NCI-H2107 (cell line): ENCODE measurements around the gene WNT16.
A peak's percentile ranks its signal among the peaks of the same experiment; 100 is the strongest.

Experiments
- DNase-seq: peaks from one replicate; lab custom pipeline; 2025; lab: John Stamatoyannopoulos, UW

The WNT16 gene

DNA sequence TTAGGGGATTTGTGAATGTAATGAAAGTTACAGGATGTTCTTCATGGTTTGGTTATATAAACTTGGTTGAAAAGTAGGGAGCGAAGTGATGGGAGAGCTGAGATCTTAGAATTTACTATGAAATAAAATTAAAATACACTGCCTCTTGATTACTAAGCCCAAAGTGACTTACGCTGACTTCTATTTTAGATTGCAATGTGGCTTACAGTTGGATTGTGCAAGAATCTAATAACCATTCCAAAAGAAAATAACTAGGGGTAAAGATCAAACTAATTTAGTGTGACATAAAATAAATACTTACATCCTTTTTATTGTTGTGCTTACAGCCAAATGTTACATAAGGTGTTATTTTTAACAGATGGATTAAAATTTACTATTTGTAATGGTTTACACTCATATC, 15.3 kb downstream of the WNT16 start:
- DNase-seq: no peak

DNA sequence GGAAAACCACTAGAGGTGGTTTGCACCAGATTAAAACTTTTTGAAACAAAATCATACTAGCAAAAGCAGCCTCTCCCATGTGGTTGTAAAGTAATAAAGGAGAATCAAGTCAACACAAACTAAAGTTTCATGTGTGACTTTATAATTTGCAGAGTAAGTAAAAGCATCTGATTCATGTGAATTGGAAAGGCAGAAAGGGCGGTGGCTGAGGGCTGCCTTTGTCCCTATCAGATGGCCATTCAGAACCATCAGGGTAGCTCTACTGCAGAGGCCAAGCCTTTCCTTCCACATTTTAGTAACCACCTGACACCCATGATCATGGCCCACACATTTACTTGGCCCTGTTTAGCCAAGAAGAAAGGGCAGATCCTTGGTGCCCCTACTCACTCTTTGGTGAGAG, 15.7 kb downstream of the WNT16 start:
- no peak for DNase-seq

DNA sequence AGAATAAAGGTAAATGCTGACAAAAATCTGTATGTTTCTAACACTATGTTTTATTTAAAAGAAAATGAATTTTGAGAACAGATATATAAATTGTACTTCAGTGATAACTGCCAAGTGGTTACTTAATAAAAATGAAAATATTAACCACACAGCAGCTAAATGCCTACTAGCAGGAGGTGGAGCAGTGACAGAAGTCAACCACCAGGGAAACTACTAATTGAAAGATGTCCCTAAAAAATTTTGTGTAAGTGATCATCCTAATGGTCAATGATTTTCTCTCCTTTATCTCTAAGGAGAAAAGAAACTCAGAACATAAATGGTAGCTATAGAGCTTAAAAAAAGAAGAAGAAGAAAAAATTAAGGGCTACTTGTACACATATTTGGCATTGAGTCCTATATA, 22.9 kb downstream of the WNT16 start:
- DNase-seq: no peak

DNA sequence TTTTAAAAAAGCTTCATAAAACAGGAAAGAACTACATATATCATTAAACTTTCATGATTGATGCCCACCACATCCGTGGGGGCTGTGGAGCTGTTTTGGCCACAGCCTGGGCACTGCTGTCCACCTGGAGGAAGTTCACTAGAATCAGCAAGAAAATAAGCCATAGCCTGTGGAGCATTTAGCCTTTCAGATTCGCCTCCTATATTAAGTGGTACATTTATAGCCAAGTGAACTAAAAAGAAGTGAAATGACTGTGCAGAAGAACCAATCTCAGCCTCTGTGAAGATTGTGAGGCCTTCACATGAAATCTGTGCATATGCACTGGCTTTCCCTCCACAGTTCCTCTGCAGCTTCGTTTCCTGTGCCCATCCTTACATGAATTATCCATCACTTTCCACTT, 23.5 kb downstream of the WNT16 start:
- DNase-seq: no peak

DNA sequence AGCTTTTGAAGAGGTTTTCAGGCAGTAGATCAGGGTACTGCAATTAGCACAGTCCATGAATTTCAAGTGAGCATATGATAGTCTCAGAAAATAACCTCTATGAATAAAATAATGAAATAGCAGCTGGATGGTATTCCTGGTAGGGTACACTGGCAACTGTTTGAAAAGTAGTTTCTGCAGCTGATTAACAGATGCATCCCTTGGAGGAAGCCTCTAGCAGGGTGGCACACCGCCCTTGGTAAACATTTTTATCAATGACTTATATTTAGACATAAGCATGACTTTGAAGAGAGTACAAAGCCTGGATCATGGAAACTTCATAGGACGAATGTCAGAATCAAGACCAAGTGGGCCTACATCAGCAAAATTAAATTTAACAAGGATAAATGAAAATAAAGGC, 26.8 kb downstream of the WNT16 start:
- DNase-seq: no peak

DNA sequence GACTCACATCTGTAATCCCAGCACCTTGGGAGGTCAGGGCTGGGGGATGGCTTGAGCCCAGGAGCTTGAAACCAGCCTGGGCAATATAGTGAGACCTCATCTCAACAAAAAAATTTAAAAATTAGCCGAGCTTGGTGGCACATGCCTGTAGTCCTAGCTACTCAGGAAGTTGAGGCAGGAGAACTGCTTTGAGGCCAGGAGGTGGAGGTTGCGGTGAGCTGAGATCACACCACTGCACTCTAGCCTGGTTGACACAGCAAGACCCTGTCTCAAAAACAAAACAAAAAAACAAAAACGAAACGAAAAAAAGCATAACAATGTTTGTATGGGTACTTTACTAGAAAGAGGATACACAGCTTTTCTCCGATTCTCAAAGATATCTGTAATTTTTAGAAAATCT, 31.8 kb downstream of the WNT16 start:
- no peak for DNase-seq

DNA sequence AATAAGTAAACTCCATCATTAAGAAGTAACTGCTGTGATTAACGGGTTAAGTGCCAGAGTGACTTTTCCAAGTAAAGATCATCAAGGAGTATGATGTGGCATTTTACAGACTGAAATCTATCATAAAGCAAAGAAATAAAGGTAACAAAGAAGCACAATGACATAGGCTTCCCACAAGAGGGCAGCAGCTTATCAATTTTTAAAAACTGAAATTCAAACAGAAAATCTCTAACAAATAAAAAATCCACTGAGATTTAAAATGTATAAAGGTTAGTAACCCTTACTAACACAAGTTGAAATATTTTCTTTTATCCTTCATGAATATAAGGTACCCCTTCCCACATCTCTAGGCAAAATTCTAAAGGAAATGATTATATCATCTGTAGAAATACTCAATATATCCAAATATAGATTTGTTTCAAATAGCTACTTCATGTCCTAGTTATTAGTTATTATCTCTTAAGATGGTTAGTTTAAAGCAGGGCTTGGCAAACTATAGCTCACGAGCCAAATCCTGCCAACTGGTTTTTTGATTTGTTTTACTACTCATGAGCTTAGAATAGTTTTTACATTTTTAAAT, 38.1 kb downstream of the WNT16 start:
- peak; percentile 19 for DNase-seq

DNA sequence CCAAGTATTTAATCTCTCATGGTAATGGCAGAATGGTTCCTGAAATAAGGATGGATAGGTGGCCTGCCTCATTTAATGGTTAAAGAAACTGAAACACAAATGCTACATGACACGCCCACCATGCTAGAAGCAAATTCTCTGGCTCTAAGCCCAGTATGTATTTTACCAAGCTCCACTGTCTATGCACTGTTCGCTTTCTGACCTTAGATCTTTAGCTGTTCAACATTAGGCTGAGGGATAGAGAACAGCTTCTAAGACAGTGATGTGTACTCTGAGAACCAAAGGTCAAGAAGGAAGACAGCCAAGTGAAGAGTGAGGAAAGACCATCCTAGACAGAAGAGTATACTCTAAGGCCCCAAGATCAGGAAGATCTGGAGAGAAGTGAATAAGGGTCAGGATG, 40.7 kb downstream of the WNT16 start:
- no peak for DNase-seq

DNA sequence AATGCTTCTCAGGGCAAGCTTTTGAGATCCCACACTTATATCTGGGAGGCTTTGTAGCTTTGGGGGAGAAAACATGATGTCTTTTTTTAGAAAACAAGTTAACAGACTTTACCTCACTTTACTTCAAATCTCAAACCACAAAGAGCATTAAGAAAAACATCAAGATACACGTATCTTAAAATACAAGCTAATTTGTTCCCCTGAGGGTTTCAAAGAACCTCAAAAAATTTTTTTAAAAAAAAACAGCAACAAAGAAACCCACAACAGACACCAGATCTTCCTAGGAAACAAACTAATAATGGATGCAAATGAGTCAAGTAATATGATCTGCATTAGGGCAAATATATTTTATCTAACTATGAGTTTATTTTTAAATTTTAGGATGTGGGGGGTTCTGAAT, 42.6 kb downstream of the WNT16 start:
- DNase-seq: no peak

DNA sequence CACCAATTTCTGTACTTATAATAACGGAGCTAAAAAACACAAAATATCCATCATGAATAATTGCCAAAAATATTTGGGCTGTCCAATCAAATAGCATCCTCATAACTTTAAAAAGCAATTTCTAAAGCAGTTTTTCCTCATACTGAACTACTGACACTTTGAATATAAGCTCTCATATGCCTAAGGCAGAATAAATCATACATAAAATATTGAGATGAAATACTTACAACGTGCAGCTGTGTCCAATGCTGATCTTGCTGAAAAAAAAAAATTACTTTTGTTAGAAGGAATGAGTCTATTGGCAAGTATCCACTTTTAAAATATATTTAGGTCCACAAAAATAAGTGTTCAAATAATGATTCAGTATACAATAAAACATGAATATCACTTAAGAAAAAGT, 43.1 kb downstream of the WNT16 start:
- no peak for DNase-seq

DNA sequence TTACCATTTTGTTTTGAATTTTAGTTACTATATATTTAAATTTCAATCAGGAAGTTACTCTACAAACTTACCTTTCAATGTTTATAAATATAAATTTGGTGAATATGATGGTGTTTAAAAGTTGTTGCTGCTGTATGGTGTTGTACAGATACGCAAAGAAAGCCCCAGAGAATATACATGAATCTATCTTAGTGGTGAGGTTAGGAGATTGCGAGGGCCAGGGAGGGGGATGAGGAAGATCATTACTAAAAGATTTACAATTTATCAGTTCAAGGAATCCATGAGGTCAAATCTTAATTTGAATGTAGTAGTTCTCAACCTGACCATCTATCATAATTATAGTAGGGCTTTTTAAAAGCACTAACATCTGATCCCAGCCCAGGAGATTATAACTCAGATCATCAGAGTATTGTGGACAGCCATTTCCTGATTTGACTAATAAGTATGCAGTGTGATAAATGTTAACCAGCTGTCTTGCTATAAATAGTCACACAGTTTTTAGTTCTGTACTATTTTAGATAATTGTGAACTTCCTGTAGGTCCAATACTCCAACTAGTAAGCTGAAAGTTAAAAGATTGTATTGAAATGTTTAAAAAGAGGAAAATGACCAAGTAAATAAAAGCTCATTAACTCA, 43.7 kb downstream of the WNT16 start:
- DNase-seq: no peak

DNA sequence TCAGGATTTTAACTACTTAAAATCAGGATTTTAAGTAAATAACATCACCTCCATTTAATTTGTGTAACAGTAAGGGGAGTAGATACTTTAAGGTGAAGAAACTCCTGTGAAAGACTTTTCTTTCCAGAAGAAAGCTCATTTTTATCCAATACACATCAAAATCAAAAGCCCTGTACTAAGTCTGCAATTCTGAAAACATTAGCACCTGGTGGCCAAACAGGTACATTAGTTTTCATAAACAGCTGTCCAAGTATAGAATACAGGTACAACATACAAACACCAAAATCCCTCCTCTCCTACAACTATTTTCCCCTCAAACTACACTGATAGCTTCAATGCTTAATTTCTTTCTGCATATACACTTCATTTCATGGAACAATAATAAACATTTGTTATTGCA, 44.4 kb downstream of the WNT16 start:
- DNase-seq: no peak

DNA sequence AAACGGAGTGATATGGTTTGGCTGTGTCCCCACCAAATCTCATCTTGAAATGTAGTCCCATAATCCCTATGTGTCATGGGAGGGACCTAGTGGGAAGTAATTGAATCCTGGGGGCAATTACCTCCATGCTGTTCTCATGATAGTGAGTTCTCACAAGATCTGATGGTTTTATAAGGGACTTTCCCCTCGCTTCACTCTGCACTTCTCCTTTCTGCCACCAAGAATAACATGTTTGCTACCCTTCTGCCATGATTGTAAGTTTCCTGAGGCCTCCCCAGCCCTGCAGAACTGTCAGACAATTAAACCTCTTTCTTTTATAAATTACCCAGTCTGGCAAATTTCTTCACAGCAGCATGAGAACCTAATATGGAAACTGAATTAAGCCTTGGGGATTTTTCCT, 48.2 kb downstream of the WNT16 start:
- no peak for DNase-seq

DNA sequence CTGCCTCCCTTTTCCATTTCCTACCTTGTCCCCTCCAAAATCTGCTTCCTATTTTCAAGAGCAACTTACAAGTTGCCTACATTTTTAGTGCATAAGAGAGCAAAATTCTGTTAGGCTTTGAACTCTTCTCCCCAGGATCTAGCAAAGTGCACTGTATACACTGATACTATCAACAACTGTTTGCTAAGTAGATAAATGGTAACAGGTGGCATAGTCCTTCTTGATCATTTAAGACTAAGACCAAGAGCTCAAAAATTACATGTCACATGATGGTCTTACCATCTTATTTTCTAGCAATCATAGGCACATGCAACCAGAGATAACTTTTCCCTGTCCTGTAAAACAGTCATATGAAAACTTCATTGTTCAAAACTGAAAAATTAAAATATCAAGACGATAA, 51.1 kb downstream of the WNT16 start:
- no peak for DNase-seq

DNA sequence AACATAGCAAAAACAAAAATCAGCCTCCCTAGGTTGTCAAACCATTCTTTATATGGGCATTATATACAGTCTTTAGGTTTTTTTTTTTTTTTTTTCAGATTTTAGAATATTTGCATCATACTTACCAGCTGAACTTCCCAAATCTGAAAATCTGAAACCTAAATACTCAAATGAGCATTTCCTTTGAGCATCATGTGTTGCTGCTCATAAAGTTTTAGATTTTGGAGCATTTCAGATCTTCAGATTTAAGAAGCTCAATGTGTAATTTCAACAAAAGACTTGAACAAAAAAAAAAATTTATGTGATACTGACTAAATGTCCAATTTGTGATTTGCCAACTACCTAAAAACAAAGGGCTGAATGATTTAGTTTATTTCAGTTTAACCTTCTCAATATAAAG, 53.7 kb downstream of the WNT16 start:
- DNase-seq: no peak

DNA sequence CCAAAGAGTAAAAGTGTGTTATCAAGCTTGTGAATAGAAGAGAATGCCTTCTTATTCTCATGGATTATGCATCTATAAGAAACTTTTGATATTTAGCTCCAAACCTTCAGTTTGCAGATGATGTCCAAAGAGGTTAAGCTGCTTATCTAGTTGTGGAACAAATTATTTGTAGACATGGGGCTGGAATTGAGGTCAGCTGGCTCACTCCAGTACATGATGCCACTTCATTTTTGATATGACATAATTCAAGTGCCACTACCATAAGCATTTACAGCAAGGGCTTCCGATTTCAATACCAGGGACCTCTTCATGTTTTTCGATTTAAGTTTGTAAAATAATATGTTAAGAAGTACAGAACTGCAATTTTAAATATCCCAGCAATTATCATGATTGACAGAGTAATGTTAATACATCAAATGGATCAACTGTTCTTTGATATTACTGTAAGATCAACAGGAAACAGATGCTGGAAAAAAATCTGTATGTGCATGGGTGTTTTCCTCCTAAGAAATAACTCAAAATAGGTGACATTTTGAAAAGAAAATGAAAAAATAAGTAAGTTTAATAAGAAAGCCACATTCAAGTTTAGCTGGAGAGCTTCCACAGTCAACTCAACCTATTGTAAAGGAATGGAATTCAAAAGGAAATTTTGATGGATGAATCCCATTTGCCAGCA, 54.6 kb downstream of the WNT16 start:
- DNase-seq: no peak

DNA sequence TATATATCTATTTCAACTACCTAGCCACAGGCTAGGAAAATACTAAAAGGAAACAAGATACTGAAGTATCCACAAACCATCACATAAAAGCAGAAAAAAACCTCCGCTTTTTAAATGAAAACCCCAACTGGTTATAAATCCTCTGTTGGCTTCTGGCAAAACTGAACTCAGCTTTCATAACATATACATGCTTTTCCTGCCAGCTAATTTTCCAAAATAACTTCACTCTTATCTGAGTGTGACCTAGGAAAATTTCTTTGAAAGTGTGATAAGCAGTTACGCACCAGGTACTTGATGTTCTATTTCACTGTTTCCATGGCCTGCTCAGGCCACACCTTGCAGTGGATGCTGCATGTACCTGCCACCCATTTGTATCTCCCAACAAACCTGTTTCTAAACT, 55.5 kb downstream of the WNT16 start:
- no peak for DNase-seq

DNA sequence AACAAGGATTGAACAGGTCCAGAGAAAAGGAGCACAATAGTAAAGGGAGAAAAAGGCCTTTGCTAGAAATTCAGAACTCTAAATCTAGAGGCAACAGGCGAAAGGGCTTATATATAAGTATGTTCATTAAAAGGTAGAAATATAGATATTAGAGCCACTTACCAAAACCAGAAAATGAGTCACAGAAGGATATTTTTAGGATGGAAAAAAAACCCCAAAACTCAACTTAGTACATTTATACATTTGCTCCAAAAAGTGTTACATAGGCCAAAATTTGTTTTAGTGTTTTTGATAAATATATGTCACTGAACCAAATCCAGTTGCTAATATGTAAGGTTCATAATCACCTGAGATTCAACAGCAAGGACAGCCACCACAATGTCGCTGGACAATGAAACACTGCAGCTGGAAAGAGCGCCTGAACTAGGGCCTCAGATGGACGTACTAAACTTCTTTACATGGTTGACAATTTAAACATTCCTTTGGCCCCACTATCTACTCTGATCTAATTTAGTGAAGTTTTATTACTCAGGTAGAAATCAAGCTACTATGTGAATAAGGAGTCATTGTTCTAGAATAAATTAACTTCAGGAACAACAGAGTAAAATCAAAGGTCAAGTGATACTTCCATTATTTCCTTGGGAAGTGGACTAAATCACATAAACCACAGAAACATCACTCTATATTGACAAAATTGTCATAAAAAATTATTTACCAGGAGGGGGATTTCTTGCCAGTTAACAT, 56.4 kb downstream of the WNT16 start:
- DNase-seq: no peak

DNA sequence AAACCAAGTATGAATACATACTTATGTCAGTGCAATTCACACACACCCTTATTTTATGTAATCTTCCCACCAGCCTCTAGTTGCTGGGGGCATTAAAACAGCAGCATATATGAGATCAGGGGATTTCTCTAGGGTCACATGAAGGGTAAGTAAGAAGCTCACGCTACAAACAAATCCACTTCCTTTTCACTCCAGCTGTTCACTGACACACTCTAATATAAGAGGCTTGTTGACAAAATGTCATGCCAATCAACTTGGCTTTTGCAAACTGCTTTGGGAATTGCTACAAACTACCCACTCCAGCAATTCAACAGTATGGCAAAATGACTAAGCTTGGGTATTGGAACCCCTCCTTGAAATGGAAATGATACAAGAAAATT, 57.0 kb downstream of the WNT16 start:
- no peak for DNase-seq

DNA sequence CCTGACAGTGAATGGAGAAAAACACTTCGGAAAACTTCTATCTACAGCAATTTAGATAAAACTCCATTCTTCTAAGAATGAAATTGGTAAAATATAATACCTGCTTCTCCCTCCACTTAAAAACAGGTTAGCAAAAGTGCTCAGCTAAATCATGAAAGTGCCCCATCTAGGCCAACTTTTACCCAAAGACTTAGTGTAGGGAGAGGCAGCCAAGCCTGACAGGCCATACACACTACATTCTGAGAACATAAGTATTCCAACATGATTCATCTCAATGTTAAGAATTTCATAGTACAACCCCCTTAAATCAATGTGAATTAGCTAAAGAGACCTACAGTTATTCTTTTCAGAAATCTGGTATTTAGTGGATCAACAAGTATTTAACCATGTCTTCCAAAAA, 60.1 kb downstream of the WNT16 start:
- no peak for DNase-seq

DNA sequence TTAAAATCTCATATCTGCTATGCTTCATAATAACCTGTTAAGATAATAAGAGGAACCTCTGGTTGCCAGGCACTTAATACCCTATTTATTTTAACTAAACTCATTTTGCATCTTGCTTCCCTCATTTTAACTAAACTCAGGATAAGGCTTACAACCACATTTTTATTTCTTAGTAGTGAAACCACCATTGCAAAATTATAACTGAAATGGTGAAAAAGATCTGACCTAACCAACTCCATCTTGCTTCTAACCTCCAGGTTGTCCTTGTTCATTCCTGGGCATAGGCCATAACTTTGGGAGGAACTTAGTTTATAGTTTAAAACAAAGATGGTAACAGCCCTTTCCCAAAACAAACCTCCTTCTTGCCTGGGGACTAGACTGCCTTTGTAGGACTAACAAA, 61.3 kb downstream of the WNT16 start:
- DNase-seq: no peak

DNA sequence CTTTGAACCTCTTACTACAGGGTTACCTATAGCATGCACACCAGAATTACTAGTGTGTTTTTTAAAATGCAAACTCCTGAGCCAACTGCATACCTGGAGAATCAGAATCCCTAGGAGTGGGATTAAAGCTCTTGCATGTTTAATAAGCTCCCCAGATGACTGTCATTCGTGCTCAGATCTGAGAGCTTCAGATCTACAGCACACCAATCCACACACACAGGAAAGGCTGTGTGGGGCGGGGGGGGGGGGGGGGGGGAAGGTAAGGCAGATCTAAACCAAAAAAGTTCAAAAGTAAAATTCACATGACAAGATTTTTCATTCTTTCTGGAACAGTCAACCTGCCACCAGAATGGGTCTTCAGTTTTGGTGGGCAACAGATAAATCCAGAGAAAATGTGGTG, 61.8 kb downstream of the WNT16 start:
- no peak for DNase-seq
